HCT116 (cell line): Measurements from ENCODE around the gene RIPK4. TPM values are rescaled to one million over a fixed set of nuclear protein-coding genes. Genes with fewer than 3 reads are reported as not detected.

Experiments used
- ATAC-seq: fragments of 200-7000 bp; cut with Tn5 transposase; 2 replicates; pipeline ENCODE4 v1.9.1; 2020; ENCODE audit warnings: mild to moderate bottlenecking, moderate library complexity
- BruUV-seq: library from RNA; stranded (reverse); fragments of 400-500 nt; replicated peaks from 2 replicates; lab custom pipeline; 2021; lab: Mats Ljungman, UMichigan
- CTCF ChIA-PET: fragments of 300-600 bp; sonication (Branson Sonifier 250); formaldehyde crosslinking; loops from one replicate; lab custom pipeline; 2021; ENCODE audit warnings: antibody characterized with exemption; lab: Charles Lee
- POLR2A ChIA-PET: fragments of 300-600, 350-600 bp; sonication (Branson Sonifier 250); formaldehyde crosslinking; loops from one replicate; lab custom pipeline; 2021; ENCODE audit warnings: antibody characterized with exemption; lab: Charles Lee
- RAD21 ChIA-PET, 2 experiments: fragments of 300-600 bp; sonication (Branson Sonifier 250); formaldehyde crosslinking; loops; one replicate each; lab custom pipeline; 2023; ENCODE audit warnings: low total read pairs in 2 of 2; ENCODE audit not compliant: uncharacterized antibody in 2 of 2, unreplicated experiment in 2 of 2, low non-redundant PET in 1 of 2; lab: Charles Lee
- DNase-seq: peaks from one replicate; pipeline ENCODE4 v3.0.0-alpha.2; 2010; ENCODE audit warnings: low read depth, low spot score
- H2AFZ ChIP-seq: fragments of 200-600 bp; shearing (Covaris generic), sonication (generic); 2 replicates; pipeline ENCODE4 v1.6.1; 2017; ENCODE audit warnings: low read depth, mixed run types, mixed read lengths, antibody characterized with exemption, low read length; ENCODE audit not compliant: poor library complexity, severe bottlenecking
- H3K27ac ChIP-seq: 2 replicates; pipeline ENCODE4 v1.5.1; 2012; ENCODE audit warnings: low read depth, low read length
- H3K27me3 ChIP-seq: fragments of 200-600 bp; sonication (generic); 2 replicates; pipeline ENCODE4 v1.6.1; 2016; ENCODE audit warnings: mixed run types, low read length, mixed read lengths; ENCODE audit not compliant: insufficient read depth
- H3K36me3 ChIP-seq, 2 experiments: fragments of 200-500 bp in 1 of 2; fragments of 200-600 bp in 1 of 2; sonication (Bioruptor generic) in 1 of 2; sonication (generic) in 1 of 2; 2 replicates each; pipeline versions ENCODE4 v1.5.1 to v1.6.1; 2014 to 2016; ENCODE audit warnings: low read length in 2 of 2, inconsistent platforms in 1 of 2, mixed read lengths in 1 of 2, mixed run types in 1 of 2; ENCODE audit not compliant: insufficient read depth in 2 of 2, control insufficient read depth in 1 of 2
- H3K4me1 ChIP-seq, 2 experiments: fragments of 200-600 bp in 1 of 2; sonication (generic) in 1 of 2; 2 replicates each; pipeline versions ENCODE4 v1.5.1 to v1.6.1; 2012 to 2017; ENCODE audit warnings: low read length in 2 of 2, inconsistent platforms in 1 of 2, mild to moderate bottlenecking in 1 of 2, mixed read lengths in 1 of 2, mixed run types in 1 of 2, moderate library complexity in 1 of 2; ENCODE audit not compliant: insufficient read depth in 2 of 2, control insufficient read depth in 1 of 2
- H3K4me2 ChIP-seq: fragments of 200-600 bp; sonication (generic); 2 replicates; pipeline ENCODE4 v1.6.1; 2017; ENCODE audit warnings: mixed run types, low read length, mixed read lengths
- H3K4me3 ChIP-seq, 2 experiments: fragments of 200-600 bp in 1 of 2; sonication (generic) in 1 of 2; replicated peaks in 1 of 2; 2 replicates each; pipeline ENCODE4 v1.5.1; 2011 to 2016; ENCODE audit warnings: low read length in 2 of 2, control low read depth in 1 of 2, low read depth in 1 of 2, mild to moderate bottlenecking in 1 of 2, mixed read lengths in 1 of 2, mixed run types in 1 of 2
- H3K79me2 ChIP-seq: fragments of 200-600 bp; sonication (generic); 2 replicates; pipeline ENCODE4 v1.6.1; 2017; ENCODE audit warnings: mild to moderate bottlenecking, mixed run types, low read length, moderate library complexity, mixed read lengths; ENCODE audit not compliant: insufficient read depth
- H3K9ac ChIP-seq: fragments of 200-600 bp; sonication (generic); 2 replicates; pipeline ENCODE4 v1.6.1; 2016; ENCODE audit warnings: low read length, mixed read lengths
- H3K9me2 ChIP-seq: fragments of 200-600 bp; sonication (generic), shearing (Covaris generic); 2 replicates; pipeline ENCODE4 v1.6.1; 2017; ENCODE audit warnings: mixed run types, mild to moderate bottlenecking, moderate library complexity; ENCODE audit not compliant: insufficient read depth
- H3K9me3 ChIP-seq, 2 experiments: fragments of 200-500 bp in 1 of 2; fragments of 200-600 bp in 1 of 2; sonication (Bioruptor generic) in 1 of 2; sonication (generic) in 1 of 2; 2 replicates each; pipeline ENCODE4 v1.6.1; 2014 to 2017; ENCODE audit warnings: low read length in 2 of 2, mixed read lengths in 2 of 2, inconsistent platforms in 1 of 2, low read depth in 1 of 2, mild to moderate bottlenecking in 1 of 2, mixed run types in 1 of 2, moderate library complexity in 1 of 2; ENCODE audit not compliant: control insufficient read depth in 1 of 2, insufficient read depth in 1 of 2
- H4K20me1 ChIP-seq: fragments of 200-600 bp; sonication (generic), shearing (Covaris generic); 2 replicates; pipeline ENCODE4 v1.6.1; 2017; ENCODE audit warnings: mixed run types, mild to moderate bottlenecking, moderate library complexity; ENCODE audit not compliant: insufficient read depth
- CEBPB ChIP-seq: IDR thresholded peaks from 2 replicates; pipeline ENCODE4 v1.6.1; 2012; ENCODE audit warnings: low read depth
- ELF1 ChIP-seq: IDR thresholded peaks from 2 replicates; pipeline ENCODE4 v1.6.1; 2012; ENCODE audit warnings: low read depth, borderline replicate concordance
- FOSL1 ChIP-seq: IDR thresholded peaks from 2 replicates; pipeline ENCODE4 v1.6.1; 2012; ENCODE audit warnings: low read depth
- MAX ChIP-seq: IDR thresholded peaks from 2 replicates; pipeline ENCODE4 v1.6.1; 2012
- POLR2A ChIP-seq: IDR thresholded peaks from 2 replicates; pipeline ENCODE4 v1.7.0; 2011; ENCODE audit warnings: borderline replicate concordance; ENCODE audit not compliant: insufficient read depth, insufficient read length; ENCODE audit errors: extremely low read depth
- SIN3A ChIP-seq: IDR thresholded peaks from 2 replicates; pipeline ENCODE4 v1.6.1; 2012; ENCODE audit warnings: low read depth
- SP1 ChIP-seq: IDR thresholded peaks from 2 replicates; pipeline ENCODE4 v1.6.1; 2012; ENCODE audit warnings: low read depth
- SRF ChIP-seq: IDR thresholded peaks from 2 replicates; pipeline ENCODE4 v1.6.1; 2012; ENCODE audit warnings: low read depth
- TCF7L2 ChIP-seq: IDR thresholded peaks from 2 replicates; pipeline ENCODE4 v1.7.0; 2011; ENCODE audit warnings: borderline replicate concordance, inconsistent platforms; ENCODE audit not compliant: insufficient read depth, insufficient read length; ENCODE audit errors: extremely low read depth
- YY1 ChIP-seq: IDR thresholded peaks from 2 replicates; pipeline ENCODE4 v1.6.1; 2011; ENCODE audit warnings: low read length, low read depth, moderate library complexity, mild to moderate bottlenecking; ENCODE audit not compliant: insufficient replicate concordance; ENCODE audit errors: extremely low read depth
- ZFX ChIP-seq: fragments of 450-650 bp; IDR thresholded peaks from 2 replicates; pipeline ENCODE4 v1.6.1; 2017
- intact Hi-C: fragments of 100-400 bp; cut with micrococcal nuclease; formaldehyde crosslinking; loops from 2 replicates; pipeline ENCODE4 v1.10.0; 2022
- total RNA-seq: library from RNA; stranded (reverse); gene quantifications from one replicate; pipeline ENCODE4 v1.2.1, GENCODE V29; 2021; ENCODE audit not compliant: unreplicated experiment
- TF ChIP-seq, protein P1 (sequence below): IDR thresholded peaks from 2 replicates; pipeline ENCODE4 v1.6.1; 2012; ENCODE audit warnings: low read depth
- TF ChIP-seq, protein P2 (sequence below): IDR thresholded peaks from 2 replicates; pipeline ENCODE4 v1.6.1; 2012

The RIPK4 gene
- total RNA-seq, 1 experiment from 2014 or later: 9.9 TPM

DNA sequence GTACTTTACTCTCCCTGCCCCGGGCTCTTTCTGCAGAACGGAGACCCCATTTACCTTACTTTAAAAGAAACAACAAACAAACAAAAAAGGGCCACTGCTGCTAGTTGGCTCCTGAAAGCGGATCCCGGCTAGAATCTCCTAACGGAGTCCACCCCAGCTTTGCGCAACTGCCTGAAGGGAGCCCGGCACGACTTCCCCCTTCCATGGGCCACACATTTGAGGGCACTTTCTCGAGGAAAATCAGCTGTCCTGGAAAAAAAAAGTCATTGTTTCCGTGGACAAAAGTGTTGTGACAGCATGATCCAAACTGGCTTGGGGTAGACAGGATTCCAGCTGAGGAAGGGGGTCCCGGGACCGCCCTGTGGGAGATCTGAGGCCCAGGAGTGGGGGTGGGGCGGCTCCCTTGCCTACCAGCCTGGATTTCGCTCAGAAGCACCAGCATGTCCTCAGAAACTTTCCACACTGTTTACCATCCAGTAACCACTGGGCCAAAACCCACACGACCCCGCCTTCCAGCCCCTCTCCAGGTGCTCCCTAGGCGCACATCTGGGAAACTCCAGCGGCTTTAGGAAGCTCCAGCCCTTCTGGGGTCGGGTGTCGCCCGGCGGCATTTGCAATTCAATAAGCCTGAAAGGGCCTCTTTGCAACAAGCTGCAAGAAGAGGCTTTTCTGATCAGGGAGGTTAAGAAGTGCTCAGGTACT is 4.8 kb downstream of the RIPK4 start:
- no peak overlapping the region for H3K27ac ChIP-seq
- no peak overlapping the region for H2AFZ ChIP-seq
- H3K4me1 ChIP-seq: peaks cover 43 to 61% of the 10 kb centered on the region in 2 experiments
- H3K79me2 ChIP-seq: peaks cover 92% of the 10 kb centered on the region
- H3K9ac ChIP-seq: no peak overlapping the region
- no peak for TF ChIP-seq YY1
- no peak for TF ChIP-seq SRF
- TF ChIP-seq SIN3A: no peak
- TF ChIP-seq TCF7L2: no peak
- TF ChIP-seq CEBPB: no peak
- no peak for TF ChIP-seq SP1
- TF ChIP-seq MAX: no peak
- TF ChIP-seq ZFX: no peak
- TF ChIP-seq, protein P1, sequence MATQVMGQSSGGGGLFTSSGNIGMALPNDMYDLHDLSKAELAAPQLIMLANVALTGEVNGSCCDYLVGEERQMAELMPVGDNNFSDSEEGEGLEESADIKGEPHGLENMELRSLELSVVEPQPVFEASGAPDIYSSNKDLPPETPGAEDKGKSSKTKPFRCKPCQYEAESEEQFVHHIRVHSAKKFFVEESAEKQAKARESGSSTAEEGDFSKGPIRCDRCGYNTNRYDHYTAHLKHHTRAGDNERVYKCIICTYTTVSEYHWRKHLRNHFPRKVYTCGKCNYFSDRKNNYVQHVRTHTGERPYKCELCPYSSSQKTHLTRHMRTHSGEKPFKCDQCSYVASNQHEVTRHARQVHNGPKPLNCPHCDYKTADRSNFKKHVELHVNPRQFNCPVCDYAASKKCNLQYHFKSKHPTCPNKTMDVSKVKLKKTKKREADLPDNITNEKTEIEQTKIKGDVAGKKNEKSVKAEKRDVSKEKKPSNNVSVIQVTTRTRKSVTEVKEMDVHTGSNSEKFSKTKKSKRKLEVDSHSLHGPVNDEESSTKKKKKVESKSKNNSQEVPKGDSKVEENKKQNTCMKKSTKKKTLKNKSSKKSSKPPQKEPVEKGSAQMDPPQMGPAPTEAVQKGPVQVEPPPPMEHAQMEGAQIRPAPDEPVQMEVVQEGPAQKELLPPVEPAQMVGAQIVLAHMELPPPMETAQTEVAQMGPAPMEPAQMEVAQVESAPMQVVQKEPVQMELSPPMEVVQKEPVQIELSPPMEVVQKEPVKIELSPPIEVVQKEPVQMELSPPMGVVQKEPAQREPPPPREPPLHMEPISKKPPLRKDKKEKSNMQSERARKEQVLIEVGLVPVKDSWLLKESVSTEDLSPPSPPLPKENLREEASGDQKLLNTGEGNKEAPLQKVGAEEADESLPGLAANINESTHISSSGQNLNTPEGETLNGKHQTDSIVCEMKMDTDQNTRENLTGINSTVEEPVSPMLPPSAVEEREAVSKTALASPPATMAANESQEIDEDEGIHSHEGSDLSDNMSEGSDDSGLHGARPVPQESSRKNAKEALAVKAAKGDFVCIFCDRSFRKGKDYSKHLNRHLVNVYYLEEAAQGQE: no peak
- TF ChIP-seq, protein P2, sequence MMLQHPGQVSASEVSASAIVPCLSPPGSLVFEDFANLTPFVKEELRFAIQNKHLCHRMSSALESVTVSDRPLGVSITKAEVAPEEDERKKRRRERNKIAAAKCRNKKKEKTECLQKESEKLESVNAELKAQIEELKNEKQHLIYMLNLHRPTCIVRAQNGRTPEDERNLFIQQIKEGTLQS: no peak
- TF ChIP-seq ELF1: no peak
- no peak for TF ChIP-seq POLR2A
- TF ChIP-seq FOSL1: no peak
- no peaks in the 10 kb centered on the region for H3K36me3 ChIP-seq
- ChIA-PET CTCF (interaction anchor here (1.5 kb wide), 1 partner anchor 150 kb away, joined by 4 read pairs; no protein-coding TSS in a partner anchor), RAD21 (no interaction called here), POLR2A (no interaction called here)
- no peaks in the 10 kb centered on the region for H3K9me3 ChIP-seq
- H4K20me1 ChIP-seq: peaks cover 13% of the 10 kb centered on the region; the same call in 1 of the 2 replicates
- H3K4me2 ChIP-seq: no peak overlapping the region
- DNase-seq: no peak
- H3K4me3 ChIP-seq: no peak overlapping the region
- H3K9me2 ChIP-seq: no peaks in the 10 kb centered on the region
- no peaks in the 10 kb centered on the region for H3K27me3 ChIP-seq
- intact Hi-C loops: no loop called here
- BruUV-seq: no TSS peak
- ATAC-seq: no peak
